ENCODE data around the gene FBXO30. TPM values are rescaled to one million over a fixed set of nuclear protein-coding genes. Genes with fewer than 3 reads are reported as not detected.

FBXO30 gene
- total RNA-seq = 5.4 and 5.6 TPM in 2 replicates

GRCh38 chr6:145814501-145815308 lies at the start of gene FBXO30:
TSS of gene FBXO30 (minus strand) at chr6:145814795. CDS start at chr6:145806405, 8,390 bp downstream.
- intact Hi-C loops (cut with micrococcal nuclease) = loop anchor here (1.0 to 10.0 kb wide), 8 partner anchors 51 to 1597 kb away; partner anchors contain the start of gene SHPRH

- intact Hi-C loops (cut with micrococcal nuclease) = no loop called here
Measured at GRCh38 chr6:145863988-145864616, 49.5 kb upstream of the FBXO30 start.

GRCh38 chr6:145863366-145863765 lies 48.8 kb upstream of the FBXO30 start:
- intact Hi-C loops (cut with micrococcal nuclease) = no loop called here

GRCh38 chr6:145860562-145860961 lies 46.0 kb upstream of the FBXO30 start:
- intact Hi-C loops (cut with micrococcal nuclease) = no loop called here

GRCh38 chr6:145850671-145851070 lies 36.1 kb upstream of the FBXO30 start:
- intact Hi-C loops (cut with micrococcal nuclease) = no loop called here

GRCh38 chr6:145848541-145848940 lies 33.9 kb upstream of the FBXO30 start:
- intact Hi-C loops (cut with micrococcal nuclease) = no loop called here

GRCh38 chr6:145845557-145845956 lies 31.0 kb upstream of the FBXO30 start:
- intact Hi-C loops (cut with micrococcal nuclease) = no loop called here

- intact Hi-C loops (cut with micrococcal nuclease) = no loop called here
Measured at GRCh38 chr6:145844933-145845540, 30.4 kb upstream of the FBXO30 start.

GRCh38 chr6:145842693-145843546 lies 28.3 kb upstream of the FBXO30 start:
- intact Hi-C loops (cut with micrococcal nuclease) = no loop called here

- intact Hi-C loops (cut with micrococcal nuclease) = no loop called here
Measured at GRCh38 chr6:145841668-145842067, 27.1 kb upstream of the FBXO30 start.

GRCh38 chr6:145839653-145840052 lies 25.1 kb upstream of the FBXO30 start:
- intact Hi-C loops (cut with micrococcal nuclease) = no loop called here

- intact Hi-C loops (cut with micrococcal nuclease) = no loop called here
Measured at GRCh38 chr6:145838305-145838704, 23.7 kb upstream of the FBXO30 start.

GRCh38 chr6:145836772-145837171 lies 22.2 kb upstream of the FBXO30 start:
- intact Hi-C loops (cut with micrococcal nuclease) = no loop called here

- intact Hi-C loops (cut with micrococcal nuclease) = no loop called here
Measured at GRCh38 chr6:145836170-145836569, 21.6 kb upstream of the FBXO30 start.

- intact Hi-C loops (cut with micrococcal nuclease) = no loop called here
Measured at GRCh38 chr6:145830612-145831011, 16.0 kb upstream of the FBXO30 start.

- intact Hi-C loops (cut with micrococcal nuclease) = no loop called here
Measured at GRCh38 chr6:145829950-145830349, 15.4 kb upstream of the FBXO30 start.

- intact Hi-C loops (cut with micrococcal nuclease) = no loop called here
Measured at GRCh38 chr6:145829102-145829501, 14.5 kb upstream of the FBXO30 start.

GRCh38 chr6:145824344-145824743 lies 9.7 kb upstream of the FBXO30 start:
- intact Hi-C loops (cut with micrococcal nuclease) = no loop called here

GRCh38 chr6:145823328-145823944 lies 8.8 kb upstream of the FBXO30 start:
- intact Hi-C loops (cut with micrococcal nuclease) = no loop called here

- intact Hi-C loops (cut with micrococcal nuclease) = no loop called here
Measured at GRCh38 chr6:145822456-145822855, 7.9 kb upstream of the FBXO30 start.

- intact Hi-C loops (cut with micrococcal nuclease) = loop anchor here (10.0 kb wide), 2 partner anchors 955 to 1235 kb away; no protein-coding TSS in a partner anchor
Measured at GRCh38 chr6:145819994-145820393, 5.4 kb upstream of the FBXO30 start.

Data from T-helper 1 cell treated with Interleukin-12 subunit alpha and Interleukin-12 subunit beta and Interleukin-4 antibody, amounts not matched to agents 30 ng/mL and 1 ng/mL, for 36 hours (primary cell).